ENCODE results near the gene ROR1.

DNA sequence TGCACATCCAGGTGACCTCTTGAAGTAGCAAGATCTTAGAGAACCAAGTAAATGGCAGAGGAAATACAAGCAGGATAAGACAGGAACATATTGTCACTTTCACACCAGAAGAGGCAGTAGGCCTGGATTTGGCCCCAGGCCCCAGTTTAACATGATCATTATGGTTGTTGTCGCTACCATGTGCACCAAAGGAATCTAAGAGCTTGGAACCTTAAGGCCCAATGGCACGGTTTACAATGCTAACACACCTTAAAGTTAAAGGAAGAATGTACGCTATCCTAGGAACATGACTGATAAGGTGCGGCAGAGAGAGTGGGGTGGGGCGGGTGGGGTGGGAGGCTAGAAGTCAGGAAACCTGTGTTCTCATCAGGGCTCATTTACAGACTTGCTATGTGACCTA is 147.5 kb downstream of the ROR1 start:
- TF ChIP-seq, protein P1, sequence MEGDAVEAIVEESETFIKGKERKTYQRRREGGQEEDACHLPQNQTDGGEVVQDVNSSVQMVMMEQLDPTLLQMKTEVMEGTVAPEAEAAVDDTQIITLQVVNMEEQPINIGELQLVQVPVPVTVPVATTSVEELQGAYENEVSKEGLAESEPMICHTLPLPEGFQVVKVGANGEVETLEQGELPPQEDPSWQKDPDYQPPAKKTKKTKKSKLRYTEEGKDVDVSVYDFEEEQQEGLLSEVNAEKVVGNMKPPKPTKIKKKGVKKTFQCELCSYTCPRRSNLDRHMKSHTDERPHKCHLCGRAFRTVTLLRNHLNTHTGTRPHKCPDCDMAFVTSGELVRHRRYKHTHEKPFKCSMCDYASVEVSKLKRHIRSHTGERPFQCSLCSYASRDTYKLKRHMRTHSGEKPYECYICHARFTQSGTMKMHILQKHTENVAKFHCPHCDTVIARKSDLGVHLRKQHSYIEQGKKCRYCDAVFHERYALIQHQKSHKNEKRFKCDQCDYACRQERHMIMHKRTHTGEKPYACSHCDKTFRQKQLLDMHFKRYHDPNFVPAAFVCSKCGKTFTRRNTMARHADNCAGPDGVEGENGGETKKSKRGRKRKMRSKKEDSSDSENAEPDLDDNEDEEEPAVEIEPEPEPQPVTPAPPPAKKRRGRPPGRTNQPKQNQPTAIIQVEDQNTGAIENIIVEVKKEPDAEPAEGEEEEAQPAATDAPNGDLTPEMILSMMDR (IDR thresholded peaks at IDR 0.05) = no peak
- TF ChIP-seq, protein P2, sequence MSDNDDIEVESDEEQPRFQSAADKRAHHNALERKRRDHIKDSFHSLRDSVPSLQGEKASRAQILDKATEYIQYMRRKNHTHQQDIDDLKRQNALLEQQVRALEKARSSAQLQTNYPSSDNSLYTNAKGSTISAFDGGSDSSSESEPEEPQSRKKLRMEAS (IDR thresholded peaks at IDR 0.05; ENCODE audit: low read depth) = no peak
- TF ChIP-seq, protein P3, sequence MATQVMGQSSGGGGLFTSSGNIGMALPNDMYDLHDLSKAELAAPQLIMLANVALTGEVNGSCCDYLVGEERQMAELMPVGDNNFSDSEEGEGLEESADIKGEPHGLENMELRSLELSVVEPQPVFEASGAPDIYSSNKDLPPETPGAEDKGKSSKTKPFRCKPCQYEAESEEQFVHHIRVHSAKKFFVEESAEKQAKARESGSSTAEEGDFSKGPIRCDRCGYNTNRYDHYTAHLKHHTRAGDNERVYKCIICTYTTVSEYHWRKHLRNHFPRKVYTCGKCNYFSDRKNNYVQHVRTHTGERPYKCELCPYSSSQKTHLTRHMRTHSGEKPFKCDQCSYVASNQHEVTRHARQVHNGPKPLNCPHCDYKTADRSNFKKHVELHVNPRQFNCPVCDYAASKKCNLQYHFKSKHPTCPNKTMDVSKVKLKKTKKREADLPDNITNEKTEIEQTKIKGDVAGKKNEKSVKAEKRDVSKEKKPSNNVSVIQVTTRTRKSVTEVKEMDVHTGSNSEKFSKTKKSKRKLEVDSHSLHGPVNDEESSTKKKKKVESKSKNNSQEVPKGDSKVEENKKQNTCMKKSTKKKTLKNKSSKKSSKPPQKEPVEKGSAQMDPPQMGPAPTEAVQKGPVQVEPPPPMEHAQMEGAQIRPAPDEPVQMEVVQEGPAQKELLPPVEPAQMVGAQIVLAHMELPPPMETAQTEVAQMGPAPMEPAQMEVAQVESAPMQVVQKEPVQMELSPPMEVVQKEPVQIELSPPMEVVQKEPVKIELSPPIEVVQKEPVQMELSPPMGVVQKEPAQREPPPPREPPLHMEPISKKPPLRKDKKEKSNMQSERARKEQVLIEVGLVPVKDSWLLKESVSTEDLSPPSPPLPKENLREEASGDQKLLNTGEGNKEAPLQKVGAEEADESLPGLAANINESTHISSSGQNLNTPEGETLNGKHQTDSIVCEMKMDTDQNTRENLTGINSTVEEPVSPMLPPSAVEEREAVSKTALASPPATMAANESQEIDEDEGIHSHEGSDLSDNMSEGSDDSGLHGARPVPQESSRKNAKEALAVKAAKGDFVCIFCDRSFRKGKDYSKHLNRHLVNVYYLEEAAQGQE (IDR thresholded peaks at IDR 0.05; ENCODE audit: low read depth, low read length) = no peak
